Measurements from ENCODE around the gene ULK2.

DNA sequence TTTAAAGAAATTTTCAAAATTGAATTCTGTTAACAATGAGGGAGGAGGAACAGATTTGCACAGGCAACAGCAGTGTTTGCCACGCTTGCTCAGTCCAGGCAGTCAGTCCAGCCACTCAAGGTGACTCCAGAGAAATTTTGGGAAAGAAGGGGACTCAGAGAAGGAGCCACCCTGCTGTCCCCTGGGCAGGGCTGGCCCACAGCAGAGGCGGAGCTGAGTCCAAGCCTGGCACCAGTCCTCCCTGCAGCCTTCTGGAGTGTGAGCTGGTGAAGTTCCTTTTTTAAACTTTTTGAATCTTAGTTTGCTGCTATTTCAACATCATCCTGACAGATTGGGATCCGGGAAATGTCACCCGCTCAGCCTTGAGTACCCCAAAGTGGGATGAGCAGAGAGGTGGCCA, 136.9 kb downstream of the ULK2 start:
- TF ChIP-seq, protein P1, sequence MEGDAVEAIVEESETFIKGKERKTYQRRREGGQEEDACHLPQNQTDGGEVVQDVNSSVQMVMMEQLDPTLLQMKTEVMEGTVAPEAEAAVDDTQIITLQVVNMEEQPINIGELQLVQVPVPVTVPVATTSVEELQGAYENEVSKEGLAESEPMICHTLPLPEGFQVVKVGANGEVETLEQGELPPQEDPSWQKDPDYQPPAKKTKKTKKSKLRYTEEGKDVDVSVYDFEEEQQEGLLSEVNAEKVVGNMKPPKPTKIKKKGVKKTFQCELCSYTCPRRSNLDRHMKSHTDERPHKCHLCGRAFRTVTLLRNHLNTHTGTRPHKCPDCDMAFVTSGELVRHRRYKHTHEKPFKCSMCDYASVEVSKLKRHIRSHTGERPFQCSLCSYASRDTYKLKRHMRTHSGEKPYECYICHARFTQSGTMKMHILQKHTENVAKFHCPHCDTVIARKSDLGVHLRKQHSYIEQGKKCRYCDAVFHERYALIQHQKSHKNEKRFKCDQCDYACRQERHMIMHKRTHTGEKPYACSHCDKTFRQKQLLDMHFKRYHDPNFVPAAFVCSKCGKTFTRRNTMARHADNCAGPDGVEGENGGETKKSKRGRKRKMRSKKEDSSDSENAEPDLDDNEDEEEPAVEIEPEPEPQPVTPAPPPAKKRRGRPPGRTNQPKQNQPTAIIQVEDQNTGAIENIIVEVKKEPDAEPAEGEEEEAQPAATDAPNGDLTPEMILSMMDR (conservative IDR thresholded peaks at IDR 0.05; ENCODE audit: low read depth, low read length): no peak
- TF ChIP-seq EZH2 (IDR thresholded peaks at IDR 0.05; ENCODE audit: low read length, unreplicated experiment): no peak
- TF ChIP-seq EZH2phosphoT487 (IDR thresholded peaks at IDR 0.05; ENCODE audit: borderline replicate concordance, low read length): no peak

All from PC-3 (cell line).